ENCODE data around the gene IFITM1. TPM values are rescaled to one million over a fixed set of nuclear protein-coding genes. Genes with fewer than 3 reads are reported as not detected.

The IFITM1 gene
- total RNA-seq, 1 experiment from 2014 or later, result 544 TPM

DNA sequence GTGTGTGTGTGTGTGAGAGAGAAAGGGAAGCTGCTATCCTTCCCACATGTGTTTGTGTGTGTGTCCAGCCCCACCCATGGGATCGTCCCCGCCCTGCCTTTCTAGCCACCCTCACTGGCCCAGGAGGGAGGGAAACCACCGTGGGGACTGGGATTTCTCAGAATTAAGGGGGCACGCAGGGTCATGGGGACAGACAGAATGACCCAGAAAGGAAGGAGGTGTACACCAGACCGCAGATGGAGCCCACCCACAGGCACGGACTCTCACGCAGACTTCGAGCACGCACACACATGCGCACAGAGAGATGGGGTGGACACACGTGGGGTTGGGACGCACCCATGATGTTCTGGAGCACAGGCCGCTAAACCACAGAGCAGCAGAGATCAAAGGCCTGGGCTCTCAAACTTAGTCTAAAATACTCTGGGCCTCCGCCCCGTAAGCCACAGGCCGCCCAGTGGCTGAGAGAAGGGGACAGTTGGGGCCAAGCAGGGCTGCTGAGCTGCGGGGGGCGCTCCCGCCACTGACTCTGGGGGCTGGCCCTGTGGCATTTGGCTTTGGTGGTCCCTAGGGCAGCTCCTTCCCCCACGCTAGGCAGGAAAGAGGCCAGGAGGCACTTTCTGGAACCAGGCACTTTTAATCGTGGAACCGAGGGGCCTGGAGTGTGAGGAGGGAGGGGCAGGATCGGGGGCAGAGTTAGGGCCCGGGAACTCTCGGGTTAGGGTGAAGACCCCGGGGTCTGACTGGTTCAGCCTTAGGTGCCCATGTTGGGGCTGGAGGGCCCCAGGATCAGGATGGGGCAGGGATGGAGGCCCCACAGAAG, 16.0 kb upstream of the IFITM1 start (continued):
- TF ChIP-seq, protein P1, sequence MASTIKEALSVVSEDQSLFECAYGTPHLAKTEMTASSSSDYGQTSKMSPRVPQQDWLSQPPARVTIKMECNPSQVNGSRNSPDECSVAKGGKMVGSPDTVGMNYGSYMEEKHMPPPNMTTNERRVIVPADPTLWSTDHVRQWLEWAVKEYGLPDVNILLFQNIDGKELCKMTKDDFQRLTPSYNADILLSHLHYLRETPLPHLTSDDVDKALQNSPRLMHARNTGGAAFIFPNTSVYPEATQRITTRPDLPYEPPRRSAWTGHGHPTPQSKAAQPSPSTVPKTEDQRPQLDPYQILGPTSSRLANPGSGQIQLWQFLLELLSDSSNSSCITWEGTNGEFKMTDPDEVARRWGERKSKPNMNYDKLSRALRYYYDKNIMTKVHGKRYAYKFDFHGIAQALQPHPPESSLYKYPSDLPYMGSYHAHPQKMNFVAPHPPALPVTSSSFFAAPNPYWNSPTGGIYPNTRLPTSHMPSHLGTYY (CRISPR knock-in tag; IDR thresholded peaks at IDR 0.05), result no peak

DNA sequence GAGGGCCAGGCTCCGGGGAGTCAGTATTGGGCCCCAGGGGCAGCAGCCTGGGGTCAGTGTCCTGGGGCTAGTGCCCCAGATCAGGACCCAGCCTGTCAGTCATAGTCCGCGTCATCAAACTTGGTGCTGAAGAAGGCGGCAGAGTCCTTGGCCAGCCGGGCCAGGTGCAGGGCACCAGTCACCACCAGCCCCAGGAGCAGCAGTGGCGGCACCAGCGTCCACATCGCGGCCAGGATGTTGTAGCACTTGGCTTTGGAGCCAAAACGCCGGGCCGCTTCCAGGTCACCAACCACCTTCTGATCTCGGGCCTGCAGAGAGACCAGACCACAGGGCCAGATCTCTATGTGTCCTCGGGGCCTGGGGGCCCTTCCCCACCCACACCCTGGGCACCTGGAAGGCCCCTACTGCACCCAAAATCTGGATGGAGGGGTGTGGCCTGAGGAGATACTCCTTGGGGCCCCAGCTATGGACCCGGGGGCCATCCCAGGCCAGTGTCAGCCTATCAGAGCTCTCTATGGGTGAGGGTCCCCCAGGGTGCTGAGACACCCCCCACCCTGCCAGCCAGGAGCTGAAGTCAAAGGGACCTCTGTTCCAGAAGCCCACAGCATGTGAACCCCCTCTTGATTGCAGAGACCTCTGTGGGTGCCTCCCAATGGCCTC, 15.3 kb upstream of the IFITM1 start:
- Mint-ChIP-seq H3K4me1 (peaks cover 41% of the 10 kb centered on the region), H3K4me3 (no peak overlapping the region), H3K9me3 (no peaks in the 10 kb centered on the region), H3K27me3 (ENCODE audit: low read depth) (no peaks in the 10 kb centered on the region), H3K36me3 (peaks cover 4% of the 10 kb centered on the region; the same call in 1 of the 2 replicates), H3K27ac (no peak overlapping the region)
- CTCF ChIA-PET, result interaction anchor here (1.0 kb wide), 2 partner anchors 19 to 57 kb away, joined by 3 read pairs; no protein-coding TSS in a partner anchor
- peak; percentile 24 for DNase-seq (ENCODE audit: low spot score)
- POLR2A ChIA-PET, result interaction anchor here (0.5 to 1.4 kb wide), 5 partner anchors 16 to 118 kb away, joined by 3 to 4 read pairs (median 3); no protein-coding TSS in a partner anchor
- no peak for ATAC-seq
- TF ChIP-seq, protein P2, sequence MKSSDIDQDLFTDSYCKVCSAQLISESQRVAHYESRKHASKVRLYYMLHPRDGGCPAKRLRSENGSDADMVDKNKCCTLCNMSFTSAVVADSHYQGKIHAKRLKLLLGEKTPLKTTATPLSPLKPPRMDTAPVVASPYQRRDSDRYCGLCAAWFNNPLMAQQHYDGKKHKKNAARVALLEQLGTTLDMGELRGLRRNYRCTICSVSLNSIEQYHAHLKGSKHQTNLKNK (CRISPR knock-in tag; IDR thresholded peaks at IDR 0.05), result peak; percentile 50; the same call in 1 of the 2 replicates
- TF ChIP-seq TP53 (CRISPR knock-in tag; IDR thresholded peaks at IDR 0.05), result no peak
- TF ChIP-seq, protein P1 (CRISPR knock-in tag; IDR thresholded peaks at IDR 0.05), result peak; percentile 13; the same call in 1 of the 2 replicates
- TF ChIP-seq SP1 (CRISPR knock-in tag; conservative IDR thresholded peaks at IDR 0.05), result 0 out of 2 replicates have a peak, but pooled peaks have one; percentile 45

DNA sequence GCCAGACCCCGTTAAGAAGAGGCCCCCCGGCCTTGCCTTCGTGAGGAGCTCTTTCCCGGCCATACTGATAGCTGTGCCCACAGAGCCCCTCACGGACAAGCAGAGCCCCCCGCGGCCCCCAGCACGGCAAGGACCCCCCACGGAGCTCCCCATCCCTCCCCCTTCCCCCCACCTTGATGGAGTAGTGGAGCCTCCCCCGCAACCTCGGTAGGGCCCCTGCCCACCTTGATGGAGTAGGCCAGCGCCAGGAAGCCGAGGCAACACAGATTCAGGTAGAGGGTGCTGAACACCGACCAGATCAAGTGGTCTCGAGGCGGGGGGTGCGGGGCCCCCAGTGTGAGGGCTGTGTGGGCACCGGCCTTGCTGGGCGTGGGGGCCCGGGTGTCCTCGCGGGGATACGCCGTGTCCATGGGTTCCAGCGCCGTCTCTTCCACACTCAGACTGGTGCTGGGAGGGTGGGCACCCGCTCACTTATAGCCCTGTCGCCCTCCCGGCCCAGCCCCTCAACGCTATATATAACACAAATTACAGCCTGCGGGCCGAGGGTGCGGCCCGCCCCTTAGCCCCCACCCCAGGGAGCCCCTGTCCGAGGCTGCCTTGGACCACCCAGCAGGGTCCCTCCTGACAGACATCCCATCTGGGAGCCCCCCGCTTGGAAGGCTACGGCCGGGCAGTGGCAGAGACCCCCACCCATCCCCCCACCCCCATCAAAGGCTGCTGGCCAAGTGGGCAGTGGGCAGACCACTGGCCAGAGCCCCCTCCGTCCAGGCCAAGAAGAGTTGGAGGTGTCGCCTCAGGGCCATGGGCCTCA, 14.6 kb upstream of the IFITM1 start, which contains the start of gene IFITM5:
IFITM5 (minus strand) TSS at position 446 of the 811 bp plus-strand sequence; CDS start at position 410, 36 bp downstream.
- ChIA-PET POLR2A (interaction anchor here (0.7 to 1.4 kb wide), 5 partner anchors 17 to 117 kb away, joined by 3 to 4 read pairs (median 4); partner anchors contain the start of gene NLRP6), CTCF (interaction anchor here (1.0 to 2.6 kb wide), 5 partner anchors 10 to 65 kb away, joined by 3 to 23 read pairs (median 5); no protein-coding TSS in a partner anchor)
- H3K27ac Mint-ChIP-seq, result peak within 1 kb of the TSS; percentile 57; the same call in 1 of the 2 replicates
- no peaks in the 10 kb centered on the region for H3K27me3 Mint-ChIP-seq (ENCODE audit: low read depth)
- no peaks in the 10 kb centered on the region for H3K9me3 Mint-ChIP-seq
- peaks cover 46% of the 10 kb centered on the region for H3K4me1 Mint-ChIP-seq
- no peak for TF ChIP-seq IRF2 (CRISPR knock-in tag; IDR thresholded peaks at IDR 0.05; ENCODE audit: borderline replicate concordance, low read depth)
- TF ChIP-seq ZNF416 (CRISPR knock-in tag; IDR thresholded peaks at IDR 0.05), result peak; percentile 13; the same call in 1 of the 2 replicates
- DNase-seq (ENCODE audit: low spot score) (peak; percentile 10), ATAC-seq (no peak)
- H3K4me3 Mint-ChIP-seq, result no peak within 1 kb of the TSS
- no peaks in the 10 kb centered on the region for H3K36me3 Mint-ChIP-seq

DNA sequence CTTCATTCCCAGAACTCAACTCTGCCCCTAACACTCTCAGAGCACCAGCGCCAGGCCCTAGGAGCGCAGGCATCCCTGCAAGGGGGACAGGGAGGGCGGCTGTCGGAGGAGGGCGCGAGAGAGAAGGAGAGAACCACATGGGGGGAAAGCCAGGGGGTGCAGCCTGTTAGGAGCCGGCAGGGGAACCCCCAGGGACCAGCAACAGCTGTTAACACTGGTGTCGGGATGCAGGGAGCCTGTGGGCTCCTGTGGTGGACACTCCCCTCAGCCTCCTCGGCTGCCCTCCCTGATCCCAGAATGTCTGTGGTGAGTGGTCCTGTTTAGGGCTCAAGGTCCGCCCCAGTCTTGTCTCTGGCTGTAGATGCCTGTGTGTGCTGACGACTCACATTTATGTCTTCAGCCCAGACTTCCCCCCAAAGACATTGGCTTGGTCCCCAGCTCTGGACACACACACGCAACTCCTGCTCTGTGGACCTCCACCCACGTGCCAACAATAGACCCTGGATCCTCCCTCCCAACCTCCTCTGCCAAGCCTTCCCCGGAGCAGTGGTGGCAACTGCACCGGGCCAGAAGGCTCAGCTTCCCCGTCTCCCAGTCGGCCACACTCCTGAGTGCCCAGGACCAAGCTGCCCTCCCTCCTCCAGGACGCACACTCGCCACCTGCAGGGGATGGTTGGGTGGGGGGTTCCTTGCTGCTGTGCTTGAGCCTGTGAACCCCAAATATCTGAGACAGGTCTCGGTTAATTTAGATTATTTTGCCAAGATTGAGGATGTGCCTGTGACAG, 13.7 kb upstream of the IFITM1 start:
- DNase-seq (ENCODE audit: low spot score) (no peak), ATAC-seq (peak; percentile 38)
- POLR2A ChIA-PET, result interaction anchor here (0.8 to 1.5 kb wide), 5 partner anchors 11 to 55 kb away, joined by 3 to 5 read pairs (median 4); partner anchors contain the start of gene NLRP6
- Mint-ChIP-seq H3K4me1 (peaks cover 53% of the 10 kb centered on the region), H3K27ac (peak overlapping the region; percentile 82; the same call in 1 of the 2 replicates), H3K9me3 (no peaks in the 10 kb centered on the region), H3K27me3 (ENCODE audit: low read depth) (no peaks in the 10 kb centered on the region), H3K4me3 (no peak overlapping the region), H3K36me3 (no peaks in the 10 kb centered on the region)
- CTCF ChIA-PET, result interaction anchor here (0.6 to 2.6 kb wide), 5 partner anchors 9 to 64 kb away, joined by 3 to 23 read pairs (median 5); no protein-coding TSS in a partner anchor
- no peak for TF ChIP-seq ZNF138 (CRISPR knock-in tag; conservative IDR thresholded peaks at IDR 0.05)
- 0 out of 2 replicates have a peak, but pooled peaks have one; percentile 13 for TF ChIP-seq SP1 (CRISPR knock-in tag; conservative IDR thresholded peaks at IDR 0.05)
- no peak for TF ChIP-seq ZNF396 (CRISPR knock-in tag; IDR thresholded peaks at IDR 0.05; ENCODE audit: borderline replicate concordance)
- TF ChIP-seq, protein P3, sequence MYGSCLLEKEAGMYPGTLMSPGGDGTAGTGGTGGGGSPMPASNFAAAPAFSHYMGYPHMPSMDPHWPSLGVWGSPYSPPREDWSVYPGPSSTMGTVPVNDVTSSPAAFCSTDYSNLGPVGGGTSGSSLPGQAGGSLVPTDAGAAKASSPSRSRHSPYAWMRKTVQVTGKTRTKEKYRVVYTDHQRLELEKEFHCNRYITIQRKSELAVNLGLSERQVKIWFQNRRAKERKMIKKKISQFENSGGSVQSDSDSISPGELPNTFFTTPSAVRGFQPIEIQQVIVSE (CRISPR knock-in tag; IDR thresholded peaks at IDR 0.05; ENCODE audit: borderline replicate concordance), result no peak
- TF ChIP-seq TP53 (CRISPR knock-in tag; IDR thresholded peaks at IDR 0.05), result no peak
- TF ChIP-seq, protein P4, sequence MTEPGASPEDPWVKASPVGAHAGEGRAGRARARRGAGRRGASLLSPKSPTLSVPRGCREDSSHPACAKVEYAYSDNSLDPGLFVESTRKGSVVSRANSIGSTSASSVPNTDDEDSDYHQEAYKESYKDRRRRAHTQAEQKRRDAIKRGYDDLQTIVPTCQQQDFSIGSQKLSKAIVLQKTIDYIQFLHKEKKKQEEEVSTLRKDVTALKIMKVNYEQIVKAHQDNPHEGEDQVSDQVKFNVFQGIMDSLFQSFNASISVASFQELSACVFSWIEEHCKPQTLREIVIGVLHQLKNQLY (CRISPR knock-in tag; IDR thresholded peaks at IDR 0.05), result no peak
- no peak; the same call in 1 of the 2 replicates for TF ChIP-seq EMX1 (CRISPR knock-in tag; IDR thresholded peaks at IDR 0.05)
- TF ChIP-seq, protein P5, sequence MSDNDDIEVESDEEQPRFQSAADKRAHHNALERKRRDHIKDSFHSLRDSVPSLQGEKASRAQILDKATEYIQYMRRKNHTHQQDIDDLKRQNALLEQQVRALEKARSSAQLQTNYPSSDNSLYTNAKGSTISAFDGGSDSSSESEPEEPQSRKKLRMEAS (CRISPR knock-in tag; IDR thresholded peaks at IDR 0.05), result 0 out of 2 replicates have a peak, but pooled peaks have one; percentile 36
- TF ChIP-seq ZNF232 (CRISPR knock-in tag; IDR thresholded peaks at IDR 0.05), result no peak
- TF ChIP-seq, protein P6, sequence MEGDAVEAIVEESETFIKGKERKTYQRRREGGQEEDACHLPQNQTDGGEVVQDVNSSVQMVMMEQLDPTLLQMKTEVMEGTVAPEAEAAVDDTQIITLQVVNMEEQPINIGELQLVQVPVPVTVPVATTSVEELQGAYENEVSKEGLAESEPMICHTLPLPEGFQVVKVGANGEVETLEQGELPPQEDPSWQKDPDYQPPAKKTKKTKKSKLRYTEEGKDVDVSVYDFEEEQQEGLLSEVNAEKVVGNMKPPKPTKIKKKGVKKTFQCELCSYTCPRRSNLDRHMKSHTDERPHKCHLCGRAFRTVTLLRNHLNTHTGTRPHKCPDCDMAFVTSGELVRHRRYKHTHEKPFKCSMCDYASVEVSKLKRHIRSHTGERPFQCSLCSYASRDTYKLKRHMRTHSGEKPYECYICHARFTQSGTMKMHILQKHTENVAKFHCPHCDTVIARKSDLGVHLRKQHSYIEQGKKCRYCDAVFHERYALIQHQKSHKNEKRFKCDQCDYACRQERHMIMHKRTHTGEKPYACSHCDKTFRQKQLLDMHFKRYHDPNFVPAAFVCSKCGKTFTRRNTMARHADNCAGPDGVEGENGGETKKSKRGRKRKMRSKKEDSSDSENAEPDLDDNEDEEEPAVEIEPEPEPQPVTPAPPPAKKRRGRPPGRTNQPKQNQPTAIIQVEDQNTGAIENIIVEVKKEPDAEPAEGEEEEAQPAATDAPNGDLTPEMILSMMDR (IDR thresholded peaks at IDR 0.05), result no peak
- TF ChIP-seq OVOL2 (CRISPR knock-in tag; IDR thresholded peaks at IDR 0.05; ENCODE audit: borderline replicate concordance), result no peak
- no peak for TF ChIP-seq ELF4 (CRISPR knock-in tag; IDR thresholded peaks at IDR 0.05; ENCODE audit: low read depth)
